ENCODE results near the gene TACC2.

The TACC2 gene

DNA sequence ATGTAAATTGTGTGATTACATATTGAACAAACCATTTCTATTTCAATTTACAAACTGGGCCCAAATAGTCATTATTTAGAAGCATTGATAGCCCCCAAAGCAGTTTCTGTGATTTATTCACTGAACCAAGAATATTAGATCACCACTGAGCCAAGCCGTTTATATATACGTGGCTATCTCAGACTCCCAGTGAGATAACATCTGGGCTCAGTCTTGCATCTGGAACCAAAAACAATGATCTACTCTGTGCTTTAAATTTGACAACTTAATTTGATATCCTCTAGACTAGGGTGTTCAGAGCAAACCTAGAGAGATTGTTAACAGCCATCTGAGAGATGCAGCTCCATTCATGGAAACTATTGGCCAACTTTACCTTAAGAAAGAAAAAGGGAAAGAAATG, 240.7 kb downstream of the TACC2 start:
- no peak overlapping the region for H3K4me2 ChIP-seq
- H3K27me3 ChIP-seq (ENCODE audit: insufficient read depth, low read depth) = no peaks in the 10 kb centered on the region
- no peaks in the 10 kb centered on the region for H3K36me3 ChIP-seq (ENCODE audit: insufficient read depth)
- H3K79me2 ChIP-seq (ENCODE audit: insufficient read depth, low read depth) = no peaks in the 10 kb centered on the region
- H3K9ac ChIP-seq = no peak overlapping the region
- H3K4me3 ChIP-seq (IDR thresholded peaks at IDR 0.05; ENCODE audit: insufficient read depth, low read depth, low read length) = no peak overlapping the region
- TF ChIP-seq, protein P1, sequence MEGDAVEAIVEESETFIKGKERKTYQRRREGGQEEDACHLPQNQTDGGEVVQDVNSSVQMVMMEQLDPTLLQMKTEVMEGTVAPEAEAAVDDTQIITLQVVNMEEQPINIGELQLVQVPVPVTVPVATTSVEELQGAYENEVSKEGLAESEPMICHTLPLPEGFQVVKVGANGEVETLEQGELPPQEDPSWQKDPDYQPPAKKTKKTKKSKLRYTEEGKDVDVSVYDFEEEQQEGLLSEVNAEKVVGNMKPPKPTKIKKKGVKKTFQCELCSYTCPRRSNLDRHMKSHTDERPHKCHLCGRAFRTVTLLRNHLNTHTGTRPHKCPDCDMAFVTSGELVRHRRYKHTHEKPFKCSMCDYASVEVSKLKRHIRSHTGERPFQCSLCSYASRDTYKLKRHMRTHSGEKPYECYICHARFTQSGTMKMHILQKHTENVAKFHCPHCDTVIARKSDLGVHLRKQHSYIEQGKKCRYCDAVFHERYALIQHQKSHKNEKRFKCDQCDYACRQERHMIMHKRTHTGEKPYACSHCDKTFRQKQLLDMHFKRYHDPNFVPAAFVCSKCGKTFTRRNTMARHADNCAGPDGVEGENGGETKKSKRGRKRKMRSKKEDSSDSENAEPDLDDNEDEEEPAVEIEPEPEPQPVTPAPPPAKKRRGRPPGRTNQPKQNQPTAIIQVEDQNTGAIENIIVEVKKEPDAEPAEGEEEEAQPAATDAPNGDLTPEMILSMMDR (conservative IDR thresholded peaks at IDR 0.05; ENCODE audit: low read depth, low read length) = no peak
- H3K27ac ChIP-seq = no peak overlapping the region
- H2AFZ ChIP-seq (ENCODE audit: low read depth) = no peak overlapping the region
- no peaks in the 10 kb centered on the region for H4K20me1 ChIP-seq (ENCODE audit: insufficient read depth)
- no peaks in the 10 kb centered on the region for H3K4me1 ChIP-seq (ENCODE audit: low read depth, poor library complexity, severe bottlenecking)

DNA sequence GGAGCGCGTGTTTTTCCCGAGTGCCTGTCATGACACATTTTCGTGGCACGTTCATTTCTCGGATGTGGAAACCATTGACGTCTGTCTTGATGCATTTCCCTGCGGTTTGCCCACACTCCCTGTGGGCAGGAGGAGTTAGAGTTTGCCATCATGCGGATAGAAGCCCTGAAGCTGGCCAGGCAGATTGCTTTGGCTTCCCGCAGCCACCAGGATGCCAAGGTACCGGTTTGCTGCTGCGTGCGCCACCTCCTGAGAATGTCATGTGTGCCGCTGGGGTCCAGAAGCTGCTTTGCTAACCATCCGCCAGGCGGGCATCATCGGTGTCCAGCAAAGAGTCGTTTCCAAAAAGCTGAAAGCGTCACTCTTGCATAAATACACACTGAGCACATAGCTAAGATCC, 241.3 kb downstream of the TACC2 start:
- no peak overlapping the region for H3K27ac ChIP-seq
- no peak overlapping the region for H3K9ac ChIP-seq
- H3K79me2 ChIP-seq (ENCODE audit: insufficient read depth, low read depth) = no peaks in the 10 kb centered on the region
- no peaks in the 10 kb centered on the region for H3K36me3 ChIP-seq (ENCODE audit: insufficient read depth)
- no peaks in the 10 kb centered on the region for H3K27me3 ChIP-seq (ENCODE audit: insufficient read depth, low read depth)
- H3K4me1 ChIP-seq (ENCODE audit: low read depth, poor library complexity, severe bottlenecking) = no peaks in the 10 kb centered on the region
- no peak overlapping the region for H2AFZ ChIP-seq (ENCODE audit: low read depth)
- H4K20me1 ChIP-seq (ENCODE audit: insufficient read depth) = no peaks in the 10 kb centered on the region
- H3K4me2 ChIP-seq = no peak overlapping the region
- TF ChIP-seq, protein P1 (conservative IDR thresholded peaks at IDR 0.05; ENCODE audit: low read depth, low read length) = no peak
- H3K4me3 ChIP-seq (IDR thresholded peaks at IDR 0.05; ENCODE audit: insufficient read depth, low read depth, low read length) = no peak overlapping the region

DNA sequence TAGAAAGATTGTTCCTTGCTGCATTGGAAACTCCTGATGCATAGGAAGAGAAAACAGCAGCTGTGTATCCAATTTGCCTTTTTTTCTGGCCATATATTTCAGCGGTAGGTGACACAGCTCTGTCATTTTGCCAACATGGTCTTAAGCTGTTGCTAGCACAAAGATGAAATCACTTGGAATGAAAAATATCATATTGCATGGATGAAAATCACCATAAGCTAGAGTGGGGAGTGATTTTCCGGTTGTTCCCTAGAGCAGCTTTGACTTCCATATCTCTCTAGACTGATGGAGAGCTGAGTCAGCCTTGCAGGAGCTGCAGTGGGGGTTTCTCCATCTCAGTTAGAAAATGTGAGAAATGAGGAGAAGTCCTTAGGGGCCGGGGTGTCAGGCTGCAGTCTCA, 243.8 kb downstream of the TACC2 start:
- Histone ChIP-seq H3K4me2 (no peak overlapping the region), H3K4me1 (ENCODE audit: low read depth, poor library complexity, severe bottlenecking) (no peaks in the 10 kb centered on the region), H2AFZ (ENCODE audit: low read depth) (no peak overlapping the region), H3K79me2 (ENCODE audit: insufficient read depth, low read depth) (no peaks in the 10 kb centered on the region), H3K4me3 (IDR thresholded peaks at IDR 0.05; ENCODE audit: insufficient read depth, low read depth, low read length) (no peak overlapping the region), H3K27me3 (ENCODE audit: insufficient read depth, low read depth) (no peaks in the 10 kb centered on the region), H4K20me1 (ENCODE audit: insufficient read depth) (no peaks in the 10 kb centered on the region), H3K27ac (no peak overlapping the region), H3K9ac (no peak overlapping the region), H3K36me3 (ENCODE audit: insufficient read depth) (no peaks in the 10 kb centered on the region)
- TF ChIP-seq, protein P1 (conservative IDR thresholded peaks at IDR 0.05; ENCODE audit: low read depth, low read length) = no peak

DNA sequence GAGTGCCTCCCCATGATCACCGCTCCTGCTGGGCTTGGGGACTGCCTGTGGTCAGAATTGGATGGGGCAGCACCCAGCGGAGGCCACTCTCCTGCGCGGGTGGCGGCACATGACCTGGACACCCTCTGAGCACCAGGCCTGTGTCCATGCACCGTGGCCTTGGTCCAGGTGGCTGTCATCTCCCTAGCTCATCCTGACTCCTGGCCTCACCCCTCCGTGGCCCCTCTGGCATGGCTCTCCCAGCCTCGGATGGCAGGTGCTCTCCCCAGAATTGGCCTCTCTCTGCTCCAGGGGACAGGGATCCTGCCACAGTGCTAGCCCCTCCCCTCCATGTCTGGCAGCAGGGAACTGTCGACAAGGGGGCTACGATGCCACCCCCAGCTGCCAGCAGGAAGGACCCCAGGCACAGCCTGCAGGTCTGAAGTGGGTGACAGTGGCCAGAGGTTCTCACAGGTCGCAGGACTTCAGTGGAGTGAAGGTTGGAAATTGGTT, 244.9 kb downstream of the TACC2 start:
- H3K79me2 ChIP-seq (ENCODE audit: insufficient read depth, low read depth) = no peaks in the 10 kb centered on the region
- no peaks in the 10 kb centered on the region for H3K27me3 ChIP-seq (ENCODE audit: insufficient read depth, low read depth)
- no peak overlapping the region for H3K4me3 ChIP-seq (IDR thresholded peaks at IDR 0.05; ENCODE audit: insufficient read depth, low read depth, low read length)
- no peaks in the 10 kb centered on the region for H3K4me1 ChIP-seq (ENCODE audit: low read depth, poor library complexity, severe bottlenecking)
- H3K27ac ChIP-seq = no peak overlapping the region
- H2AFZ ChIP-seq (ENCODE audit: low read depth) = no peak overlapping the region
- no peak overlapping the region for H3K9ac ChIP-seq
- H3K4me2 ChIP-seq = no peak overlapping the region
- no peaks in the 10 kb centered on the region for H3K36me3 ChIP-seq (ENCODE audit: insufficient read depth)
- H4K20me1 ChIP-seq (ENCODE audit: insufficient read depth) = no peaks in the 10 kb centered on the region
- TF ChIP-seq, protein P1 (conservative IDR thresholded peaks at IDR 0.05; ENCODE audit: low read depth, low read length) = no peak
